Breast epithelium (tissue), 4 donors: ENCODE measurements around the gene TECRL. TPM values are rescaled to one million over a fixed set of nuclear protein-coding genes. Genes with fewer than 3 reads are reported as not detected.

ENCODE experiments used
- DNase-seq, 2 donors: peaks; one replicate each; pipeline ENCODE4 v3.0.0-alpha.2; 2019; ENCODE audit warnings: low spot score in 2 of 2
- H3K27ac ChIP-seq, 2 donors: fragments of 200-600 bp; sonication (generic) in 1 of 2; one replicate each; pipeline ENCODE4 v1.5.1; 2016 to 2019; ENCODE audit warnings: mild to moderate bottlenecking in 1 of 2
- H3K27me3 ChIP-seq, 2 donors: fragments of 200-600 bp; sonication (generic) in 1 of 2; one replicate each; pipeline versions ENCODE4 v1.5.1 to v1.6.0; 2017 to 2019; ENCODE audit warnings: control low read depth in 1 of 2, mild to moderate bottlenecking in 1 of 2
- H3K36me3 ChIP-seq: fragments of 200-600 bp; one replicate; pipeline ENCODE4 v1.5.1; 2019
- H3K4me1 ChIP-seq, 2 donors: fragments of 200-600 bp; sonication (generic); one replicate each; pipeline ENCODE4 v1.5.1; 2016 to 2019; ENCODE audit warnings: control low read depth in 1 of 2
- H3K4me3 ChIP-seq, 3 donors: fragments of 200-600 bp; sonication (generic); 1 replicate in 2 of 3; 2 replicates in 1 of 3; pipeline ENCODE4 v1.5.1; 2016 to 2019; ENCODE audit warnings: mild to moderate bottlenecking in 3 of 3, moderate library complexity in 2 of 3
- H3K9me3 ChIP-seq, 2 donors: fragments of 200-600 bp; sonication (generic) in 1 of 2; one replicate each; pipeline ENCODE4 v1.5.1; 2016 to 2019; ENCODE audit warnings: control low read depth in 1 of 2
- CTCF ChIP-seq, 3 donors: fragments of 450-650 bp; IDR thresholded peaks; one replicate each; pipeline ENCODE4 v1.5.1; 2016 to 2017; ENCODE audit warnings: antibody characterized with exemption in 3 of 3, mild to moderate bottlenecking in 3 of 3, moderate library complexity in 3 of 3
- POLR2A ChIP-seq: fragments of 450-650 bp; IDR thresholded peaks from one replicate; pipeline ENCODE4 v1.6.1; 2016; ENCODE audit warnings: antibody characterized with exemption, mild to moderate bottlenecking, moderate library complexity
- POLR2AphosphoS5 ChIP-seq, 3 donors: sonication (generic); formaldehyde crosslinking; IDR thresholded peaks; one replicate each; pipeline ENCODE4 v1.6.1; 2017; ENCODE audit warnings: antibody characterized with exemption in 3 of 3
- intact Hi-C: fragments of 100-400 bp; cut with DNase I; formaldehyde crosslinking; loops from one replicate; pipeline ENCODE4 v1.15.1; 2023; ENCODE audit warnings: low total_unique reads
- total RNA-seq, 3 donors: library from RNA; depleted of rRNA; stranded (reverse); fragments of >200 nt; gene quantifications; one replicate each; pipeline ENCODE4 v1.1.0, GENCODE V29; 2016

The TECRL gene
- total RNA-seq, 3 donors from 2014 or later = not detected

GRCh38 chr4:64384237-64385203 lies 24.7 kb downstream of the TECRL start:
- Histone ChIP-seq H3K27ac (no peak overlapping the region), H3K4me1 (no peaks in the 10 kb centered on the region), H3K4me3 (no peak overlapping the region), H3K36me3 (no peaks in the 10 kb centered on the region), H3K9me3 (no peaks in the 10 kb centered on the region), H3K27me3 (no peaks in the 10 kb centered on the region)
- DNase-seq = peak in 1 of 2 donors; percentile 33
- TF ChIP-seq CTCF (IDR thresholded peaks at IDR 0.05) = no peak
- TF ChIP-seq POLR2A = no peak
- no peak for TF ChIP-seq POLR2AphosphoS5 (IDR thresholded peaks at IDR 0.05)
- intact Hi-C loops = no loop called here

GRCh38 chr4:64368741-64369140 lies 40.5 kb downstream of the TECRL start:
- Histone ChIP-seq H3K27me3 (no peaks in the 10 kb centered on the region), H3K36me3 (peaks cover 3% of the 10 kb centered on the region), H3K4me1 (no peaks in the 10 kb centered on the region), H3K9me3 (no peaks in the 10 kb centered on the region), H3K27ac (no peak overlapping the region), H3K4me3 (no peak overlapping the region)
- TF ChIP-seq POLR2A = no peak
- no peak for TF ChIP-seq CTCF (IDR thresholded peaks at IDR 0.05)
- no peak for TF ChIP-seq POLR2AphosphoS5 (IDR thresholded peaks at IDR 0.05)
- intact Hi-C loops = no loop called here
- no peak for DNase-seq

- no peak for TF ChIP-seq POLR2AphosphoS5 (IDR thresholded peaks at IDR 0.05)
- TF ChIP-seq CTCF (IDR thresholded peaks at IDR 0.05) = no peak
- Histone ChIP-seq H3K4me3 (no peak overlapping the region), H3K27ac (no peak overlapping the region), H3K36me3 (no peaks in the 10 kb centered on the region), H3K9me3 (no peaks in the 10 kb centered on the region), H3K4me1 (no peaks in the 10 kb centered on the region), H3K27me3 (no peaks in the 10 kb centered on the region)
- no peak for DNase-seq
- intact Hi-C loops = no loop called here
These were observed 47.9 kb downstream of the TECRL start for GRCh38 chr4:64361399-64361740.

GRCh38 chr4:64360664-64361398 lies 48.4 kb downstream of the TECRL start:
- Histone ChIP-seq H3K27me3 (no peaks in the 10 kb centered on the region), H3K4me1 (no peaks in the 10 kb centered on the region), H3K9me3 (no peaks in the 10 kb centered on the region), H3K4me3 (no peak overlapping the region), H3K36me3 (no peaks in the 10 kb centered on the region), H3K27ac (no peak overlapping the region)
- TF ChIP-seq POLR2A (no peak), POLR2AphosphoS5 (IDR thresholded peaks at IDR 0.05) (no peak)
- no peak for DNase-seq
- intact Hi-C loops = no loop called here

- H3K27ac ChIP-seq = no peak overlapping the region
These were observed 49.8 kb downstream of the TECRL start for GRCh38 chr4:64359489-64359888.

More at GRCh38 chr4:64359489-64359888, 49.8 kb downstream of the TECRL start:
- no peaks in the 10 kb centered on the region for H3K27me3 ChIP-seq
- no peak for DNase-seq
- TF ChIP-seq POLR2AphosphoS5 (IDR thresholded peaks at IDR 0.05) (no peak), CTCF (IDR thresholded peaks at IDR 0.05) (no peak), POLR2A (no peak)
- intact Hi-C loops = no loop called here
- no peak overlapping the region for H3K4me3 ChIP-seq
- no peaks in the 10 kb centered on the region for H3K4me1 ChIP-seq
- H3K36me3 ChIP-seq = no peaks in the 10 kb centered on the region
- H3K9me3 ChIP-seq = no peaks in the 10 kb centered on the region
